Muscle layer of duodenum (tissue), 2 donors: ENCODE results near the gene CADPS2.
"Not testable (repeated sequence)": the region's sequence is repeated elsewhere in the genome, so short reads cannot be mapped to it uniquely, and the experiment has no call there.

Experiments used
- H3K27ac ChIP-seq: one replicate; pipeline ENCODE4 v1.7.0; 2013; ENCODE audit warnings: mild to moderate bottlenecking, low read length
- H3K27me3 ChIP-seq: one replicate; pipeline ENCODE4 v1.7.0; 2013; ENCODE audit warnings: low read depth, mild to moderate bottlenecking, control low read depth, low read length
- H3K36me3 ChIP-seq, 2 donors: one replicate each; pipeline ENCODE4 v1.7.0; 2013; ENCODE audit warnings: low read length in 2 of 2, control low read depth in 1 of 2, mild to moderate bottlenecking in 1 of 2; ENCODE audit not compliant: insufficient read depth in 2 of 2, control insufficient read depth in 1 of 2
- H3K4me1 ChIP-seq, 2 donors: one replicate each; pipeline ENCODE4 v1.7.0; 2013; ENCODE audit warnings: low read length in 2 of 2, mild to moderate bottlenecking in 2 of 2, control low read depth in 1 of 2, moderate library complexity in 1 of 2; ENCODE audit not compliant: insufficient read depth in 2 of 2, control insufficient read depth in 1 of 2
- H3K4me3 ChIP-seq, 2 donors: one replicate each; pipeline ENCODE4 v1.7.0; 2013; ENCODE audit warnings: low read length in 2 of 2, low read depth in 1 of 2, mild to moderate bottlenecking in 1 of 2
- H3K9me3 ChIP-seq, 2 donors: one replicate each; pipeline ENCODE4 v1.7.0; 2013; ENCODE audit warnings: low read length in 2 of 2, control low read depth in 1 of 2, mild to moderate bottlenecking in 1 of 2; ENCODE audit not compliant: control insufficient read depth in 1 of 2
- donor health status: healthy.

CADPS2 gene

GRCh38 chr7:122849957-122850328, 36.3 kb downstream of the CADPS2 start:
- no peaks in the 10 kb centered on the region for H3K9me3 ChIP-seq
- H3K27me3 ChIP-seq: no peaks in the 10 kb centered on the region
- H3K36me3 ChIP-seq: no peaks in the 10 kb centered on the region
- no peak overlapping the region for H3K27ac ChIP-seq
- H3K4me1 ChIP-seq: no peaks in the 10 kb centered on the region
- no peak overlapping the region for H3K4me3 ChIP-seq

GRCh38 chr7:122849322-122849956, 36.8 kb downstream of the CADPS2 start:
- no peak overlapping the region for H3K27ac ChIP-seq
- H3K36me3 ChIP-seq: no peaks in the 10 kb centered on the region
- H3K27me3 ChIP-seq: no peaks in the 10 kb centered on the region
- no peak overlapping the region for H3K4me3 ChIP-seq
- H3K9me3 ChIP-seq: no peaks in the 10 kb centered on the region
- no peaks in the 10 kb centered on the region for H3K4me1 ChIP-seq

GRCh38 chr7:122847871-122848473, 38.3 kb downstream of the CADPS2 start:
- H3K4me3 ChIP-seq: no peak overlapping the region
- no peaks in the 10 kb centered on the region for H3K27me3 ChIP-seq
- no peaks in the 10 kb centered on the region for H3K4me1 ChIP-seq
- no peaks in the 10 kb centered on the region for H3K36me3 ChIP-seq
- H3K9me3 ChIP-seq: no peaks in the 10 kb centered on the region
- H3K27ac ChIP-seq: no peak overlapping the region

GRCh38 chr7:122846591-122846990, 39.7 kb downstream of the CADPS2 start:
- Histone ChIP-seq H3K9me3 (no peaks in the 10 kb centered on the region), H3K27me3 (no peaks in the 10 kb centered on the region), H3K36me3 (no peaks in the 10 kb centered on the region), H3K4me3 (no peak overlapping the region), H3K27ac (no peak overlapping the region), H3K4me1 (no peaks in the 10 kb centered on the region)

GRCh38 chr7:122845286-122845685, 41.0 kb downstream of the CADPS2 start:
- Histone ChIP-seq H3K4me1 (no peaks in the 10 kb centered on the region), H3K36me3 (no peaks in the 10 kb centered on the region), H3K4me3 (no peak overlapping the region), H3K27ac (no peak overlapping the region), H3K9me3 (no peaks in the 10 kb centered on the region), H3K27me3 (no peaks in the 10 kb centered on the region)

GRCh38 chr7:122844191-122844988, 41.9 kb downstream of the CADPS2 start:
- no peaks in the 10 kb centered on the region for H3K36me3 ChIP-seq
- no peaks in the 10 kb centered on the region for H3K9me3 ChIP-seq
- H3K4me3 ChIP-seq: no peak overlapping the region
- H3K27me3 ChIP-seq: no peaks in the 10 kb centered on the region
- H3K27ac ChIP-seq: no peak overlapping the region
- no peaks in the 10 kb centered on the region for H3K4me1 ChIP-seq

GRCh38 chr7:122842971-122843370, 43.3 kb downstream of the CADPS2 start:
- no peak overlapping the region for H3K4me3 ChIP-seq
- no peaks in the 10 kb centered on the region for H3K27me3 ChIP-seq
- H3K27ac ChIP-seq: no peak overlapping the region
- no peaks in the 10 kb centered on the region for H3K4me1 ChIP-seq
- no peaks in the 10 kb centered on the region for H3K36me3 ChIP-seq
- no peaks in the 10 kb centered on the region for H3K9me3 ChIP-seq

GRCh38 chr7:122836286-122836685, 50.0 kb downstream of the CADPS2 start:
- H3K4me1 ChIP-seq, H3K27me3 ChIP-seq, H3K4me3 ChIP-seq, H3K36me3 ChIP-seq, H3K27ac ChIP-seq, H3K9me3 ChIP-seq: not testable (repeated sequence)

GRCh38 chr7:122834571-122834942, 51.7 kb downstream of the CADPS2 start:
- not testable (repeated sequence) for H3K27ac ChIP-seq, H3K4me1 ChIP-seq, H3K4me3 ChIP-seq, H3K36me3 ChIP-seq, H3K27me3 ChIP-seq, H3K9me3 ChIP-seq

GRCh38 chr7:122833888-122834570, 52.2 kb downstream of the CADPS2 start:
- no peaks in the 10 kb centered on the region for H3K9me3 ChIP-seq
- no peaks in the 10 kb centered on the region for H3K36me3 ChIP-seq
- H3K27me3 ChIP-seq: no peaks in the 10 kb centered on the region
- no peak overlapping the region for H3K4me3 ChIP-seq
- no peaks in the 10 kb centered on the region for H3K4me1 ChIP-seq
- H3K27ac ChIP-seq: no peak overlapping the region

GRCh38 chr7:122831436-122831835, 54.8 kb downstream of the CADPS2 start:
- Histone ChIP-seq H3K27me3 (no peaks in the 10 kb centered on the region), H3K4me1 (no peaks in the 10 kb centered on the region), H3K9me3 (no peaks in the 10 kb centered on the region), H3K4me3 (no peak overlapping the region), H3K36me3 (no peaks in the 10 kb centered on the region), H3K27ac (no peak overlapping the region)
